Uterus (tissue), 4 donors: ENCODE data around the gene C11orf98. TPM values are rescaled to one million over a fixed set of nuclear protein-coding genes. Genes with fewer than 3 reads are reported as not detected.

Source experiments
- DNase-seq, 2 donors: peaks; one replicate each; pipeline ENCODE4 v3.0.0-alpha.2; 2019 to 2020
- H3K27ac ChIP-seq, 2 donors: fragments of 200-600 bp; sonication (generic); 1 replicate in 1 of 2; 2 replicates in 1 of 2; pipeline ENCODE4 v1.5.1; 2016 to 2018
- H3K27me3 ChIP-seq, 2 donors: fragments of 200-600 bp; sonication (generic); one replicate each; pipeline ENCODE4 v1.5.1; 2018 to 2019; ENCODE audit warnings: control low read depth in 1 of 2
- H3K36me3 ChIP-seq, 2 donors: fragments of 200-600 bp; sonication (generic); one replicate each; pipeline ENCODE4 v1.5.1; 2019; ENCODE audit warnings: control low read depth in 1 of 2
- H3K4me1 ChIP-seq, 2 donors: fragments of 200-600 bp; sonication (generic); one replicate each; pipeline ENCODE4 v1.5.1; 2018 to 2019; ENCODE audit warnings: control low read depth in 1 of 2
- H3K4me3 ChIP-seq, 2 donors: fragments of 200-600 bp; sonication (generic); 1 replicate in 1 of 2; 2 replicates in 1 of 2; pipeline ENCODE4 v1.5.1; 2018 to 2019; ENCODE audit warnings: mild to moderate bottlenecking in 1 of 2
- H3K9me3 ChIP-seq, 2 donors: fragments of 200-600 bp; sonication (generic); one replicate each; pipeline ENCODE4 v1.5.1; 2019; ENCODE audit warnings: control low read depth in 1 of 2
- CTCF ChIP-seq, 4 experiments: fragments of 200-600 bp in 2 of 4; fragments of 450-650 bp in 2 of 4; sonication (generic) in 2 of 4; IDR thresholded peaks; one replicate each; pipeline ENCODE4 v1.5.1; 2016 to 2019; ENCODE audit warnings: antibody characterized with exemption in 4 of 4, mild to moderate bottlenecking in 2 of 4, moderate library complexity in 1 of 4
- POLR2A ChIP-seq, 2 donors: fragments of 450-650 bp; IDR thresholded peaks; one replicate each; pipeline ENCODE4 v1.6.1; 2016; ENCODE audit warnings: antibody characterized with exemption in 2 of 2, mild to moderate bottlenecking in 1 of 2, moderate library complexity in 1 of 2
- intact Hi-C: fragments of 100-400 bp; cut with DNase I; formaldehyde crosslinking; loops from one replicate; pipeline ENCODE4 v1.15.1; 2023; ENCODE audit warnings: low total_unique reads
- total RNA-seq, 4 donors: library from RNA; depleted of rRNA in 3 of 4; stranded (reverse); fragments of >200 nt in 3 of 4; gene quantifications; one replicate each; pipeline versions ENCODE4 v1.1.0 to v1.2.4, GENCODE V29; 2014 to 2023
- donor health status: DM: yes; HTN: yes; CAD: no.

The C11orf98 gene
- total RNA-seq, 4 donors from 2014 or later, result 4.6 to 35.7 (median 19.5) TPM

GRCh38 chr11:62680825-62681240 is 15.8 kb upstream of the C11orf98 start:
- TF ChIP-seq CTCF (IDR thresholded peaks at IDR 0.05), result peak; percentile 44 to 74 (median 54)
- TF ChIP-seq POLR2A (IDR thresholded peaks at IDR 0.05), result no peak
- Histone ChIP-seq H3K27ac (peak overlapping the region; percentile 49 to 64), H3K4me1 (peaks cover 0 to 16% of the 10 kb centered on the region in 2 donors), H3K36me3 (no peaks in the 10 kb centered on the region), H3K27me3 (no peaks in the 10 kb centered on the region), H3K4me3 (no peak overlapping the region), H3K9me3 (no peaks in the 10 kb centered on the region)
- DNase-seq, result peak in 1 of 2 donors; percentile 66
- intact Hi-C loops, result no loop called here

GRCh38 chr11:62678770-62679696 is 14.0 kb upstream of the C11orf98 start, which contains the start of gene UBXN1:
Gene UBXN1 (minus strand): TSS chr11:62679073. CDS start chr11:62678923, 150 bp downstream.
- H3K4me3 ChIP-seq, result peak within 1 kb of the TSS; percentile 64 to 98
- no peaks in the 10 kb centered on the region for H3K27me3 ChIP-seq
- no peaks in the 10 kb centered on the region for H3K36me3 ChIP-seq
- DNase-seq, result peak; percentile 91 to 93
- intact Hi-C loops, result no loop called here
- peak; percentile 51 to 53 for TF ChIP-seq POLR2A (IDR thresholded peaks at IDR 0.05)
- TF ChIP-seq CTCF (IDR thresholded peaks at IDR 0.05), result no peak
- H3K4me1 ChIP-seq, result peaks cover 0 to 16% of the 10 kb centered on the region in 2 donors
- H3K9me3 ChIP-seq, result no peaks in the 10 kb centered on the region
- peak within 1 kb of the TSS; percentile 76 to 87 for H3K27ac ChIP-seq

GRCh38 chr11:62678433-62678769 is 13.4 kb upstream of the C11orf98 start:
- Histone ChIP-seq H3K9me3 (no peaks in the 10 kb centered on the region), H3K4me3 (peak overlapping the region; percentile 64 to 98), H3K4me1 (peaks cover 0 to 16% of the 10 kb centered on the region in 2 donors), H3K27ac (peak overlapping the region; percentile 76 to 87), H3K36me3 (no peaks in the 10 kb centered on the region), H3K27me3 (no peaks in the 10 kb centered on the region)
- intact Hi-C loops, result no loop called here
- TF ChIP-seq CTCF (IDR thresholded peaks at IDR 0.05), result no peak
- TF ChIP-seq POLR2A (IDR thresholded peaks at IDR 0.05), result no peak
- DNase-seq, result no peak

- Histone ChIP-seq H3K36me3 (no peaks in the 10 kb centered on the region), H3K27ac (peak overlapping the region in 1 of 2 donors; percentile 76), H3K4me1 (peaks cover 0 to 16% of the 10 kb centered on the region in 2 donors), H3K27me3 (no peaks in the 10 kb centered on the region), H3K4me3 (no peak overlapping the region), H3K9me3 (no peaks in the 10 kb centered on the region)
- TF ChIP-seq POLR2A (IDR thresholded peaks at IDR 0.05), result no peak
- no peak for TF ChIP-seq CTCF (IDR thresholded peaks at IDR 0.05)
- no peak for DNase-seq
- intact Hi-C loops, result no loop called here
Observed at GRCh38 chr11:62677714-62678113, 12.7 kb upstream of the C11orf98 start.

GRCh38 chr11:62677156-62677555 is 12.1 kb upstream of the C11orf98 start:
- no peak overlapping the region for H3K27ac ChIP-seq
- H3K36me3 ChIP-seq, result no peaks in the 10 kb centered on the region
- H3K4me3 ChIP-seq, result no peak overlapping the region
- TF ChIP-seq CTCF (IDR thresholded peaks at IDR 0.05) (no peak), POLR2A (IDR thresholded peaks at IDR 0.05) (no peak)
- intact Hi-C loops, result no loop called here
- no peaks in the 10 kb centered on the region for H3K9me3 ChIP-seq
- H3K4me1 ChIP-seq, result peaks cover 0 to 19% of the 10 kb centered on the region in 2 donors
- H3K27me3 ChIP-seq, result no peaks in the 10 kb centered on the region
- DNase-seq, result no peak
